Measurements from ENCODE around the gene KRT8. TPM values are rescaled to one million over a fixed set of nuclear protein-coding genes. Genes with fewer than 3 reads are reported as not detected.
A peak's percentile ranks its signal among the peaks of the same experiment; 100 is the strongest.

The KRT8 gene
- total RNA-seq, 2 experiments from 2014 or later, result 0.26 to 0.41 TPM

- Mint-ChIP-seq H3K36me3 (no peaks in the 10 kb centered on the region), H3K9me3 (ENCODE audit: low read depth) (no peaks in the 10 kb centered on the region), H3K4me1 (peaks cover 4% of the 10 kb centered on the region), H3K27ac (no peak overlapping the region), H3K27me3 (no peaks in the 10 kb centered on the region), H3K4me3 (peak overlapping the region; percentile 5)
- DNase-seq (peak; percentile 67), ATAC-seq (peak; percentile 85)
- CTCF ChIA-PET, result interaction anchor here (3.6 to 3.9 kb wide), 2 partner anchors 19 to 77 kb away, joined by 12 to 16 read pairs; no protein-coding TSS in a partner anchor
These were observed 1.5 kb downstream of the KRT8 start for GRCh38 chr12:52903285-52903854.

GRCh38 chr12:52901715-52902541 is 2.9 kb downstream of the KRT8 start:
- H3K27ac Mint-ChIP-seq, result no peak overlapping the region
- no peaks in the 10 kb centered on the region for H3K27me3 Mint-ChIP-seq
- no peak for DNase-seq
- no peak overlapping the region for H3K4me3 Mint-ChIP-seq
- H3K4me1 Mint-ChIP-seq, result peaks cover 4% of the 10 kb centered on the region
- no peaks in the 10 kb centered on the region for H3K9me3 Mint-ChIP-seq (ENCODE audit: low read depth)
- CTCF ChIA-PET, result interaction anchor here (1.3 to 3.6 kb wide), 2 partner anchors 22 to 78 kb away, joined by 5 to 12 read pairs; no protein-coding TSS in a partner anchor
- H3K36me3 Mint-ChIP-seq, result no peaks in the 10 kb centered on the region
- no peak for ATAC-seq

GRCh38 chr12:52900896-52901714 is 3.8 kb downstream of the KRT8 start:
- CTCF ChIA-PET, result interaction anchor here (1.0 to 3.6 kb wide), 3 partner anchors 16 to 79 kb away, joined by 3 to 12 read pairs (median 5); no protein-coding TSS in a partner anchor
- ATAC-seq (no peak), DNase-seq (no peak)
- H3K27ac Mint-ChIP-seq, result no peak overlapping the region
- no peaks in the 10 kb centered on the region for H3K36me3 Mint-ChIP-seq
- peaks cover 4% of the 10 kb centered on the region for H3K4me1 Mint-ChIP-seq
- no peaks in the 10 kb centered on the region for H3K27me3 Mint-ChIP-seq
- no peaks in the 10 kb centered on the region for H3K9me3 Mint-ChIP-seq (ENCODE audit: low read depth)
- H3K4me3 Mint-ChIP-seq, result no peak overlapping the region

GRCh38 chr12:52900166-52900895 is 4.5 kb downstream of the KRT8 start:
- no peak overlapping the region for H3K4me3 Mint-ChIP-seq
- no peaks in the 10 kb centered on the region for H3K27me3 Mint-ChIP-seq
- CTCF ChIA-PET, result interaction anchor here (1.0 to 3.6 kb wide), 3 partner anchors 15 to 80 kb away, joined by 3 to 12 read pairs (median 3); no protein-coding TSS in a partner anchor
- H3K9me3 Mint-ChIP-seq (ENCODE audit: low read depth), result no peaks in the 10 kb centered on the region
- no peak overlapping the region for H3K27ac Mint-ChIP-seq
- H3K36me3 Mint-ChIP-seq, result no peaks in the 10 kb centered on the region
- peaks cover 4% of the 10 kb centered on the region for H3K4me1 Mint-ChIP-seq
- no peak for DNase-seq
- ATAC-seq, result no peak

- no peak overlapping the region for H3K27ac Mint-ChIP-seq
- no peaks in the 10 kb centered on the region for H3K9me3 Mint-ChIP-seq (ENCODE audit: low read depth)
- CTCF ChIA-PET, result interaction anchor here (1.1 to 3.6 kb wide), 3 partner anchors 20 to 81 kb away, joined by 3 to 12 read pairs (median 6); no protein-coding TSS in a partner anchor
- peaks cover 4% of the 10 kb centered on the region for H3K4me1 Mint-ChIP-seq
- DNase-seq, result no peak
- no peaks in the 10 kb centered on the region for H3K27me3 Mint-ChIP-seq
- no peak for ATAC-seq
- H3K4me3 Mint-ChIP-seq, result no peak overlapping the region
- no peaks in the 10 kb centered on the region for H3K36me3 Mint-ChIP-seq
These were observed 5.4 kb downstream of the KRT8 start for GRCh38 chr12:52899338-52900035.

GRCh38 chr12:52896190-52897100 is 8.4 kb downstream of the KRT8 start:
- Mint-ChIP-seq H3K36me3 (no peaks in the 10 kb centered on the region), H3K4me1 (no peaks in the 10 kb centered on the region), H3K27ac (no peak overlapping the region), H3K4me3 (no peak overlapping the region), H3K9me3 (ENCODE audit: low read depth) (no peaks in the 10 kb centered on the region), H3K27me3 (peaks cover 5% of the 10 kb centered on the region)
- CTCF ChIA-PET, result interaction anchor here (2.0 to 5.2 kb wide), 4 partner anchors 11 to 84 kb away, joined by 7 to 37 read pairs (median 8); no protein-coding TSS in a partner anchor
- ATAC-seq (no peak), DNase-seq (no peak)

- no peak for ATAC-seq
- peaks cover 5% of the 10 kb centered on the region for H3K27me3 Mint-ChIP-seq
- H3K27ac Mint-ChIP-seq, result no peak overlapping the region
- CTCF ChIA-PET, result interaction anchor here (2.2 to 5.2 kb wide), 2 partner anchors 11 to 16 kb away, joined by 8 to 37 read pairs; no protein-coding TSS in a partner anchor
- H3K9me3 Mint-ChIP-seq (ENCODE audit: low read depth), result no peaks in the 10 kb centered on the region
- no peak for DNase-seq
- no peak overlapping the region for H3K4me3 Mint-ChIP-seq
- H3K36me3 Mint-ChIP-seq, result no peaks in the 10 kb centered on the region
- no peaks in the 10 kb centered on the region for H3K4me1 Mint-ChIP-seq
These were observed 9.1 kb downstream of the KRT8 start for GRCh38 chr12:52895726-52896189.

GRCh38 chr12:52892974-52893373 is 11.9 kb downstream of the KRT8 start:
- Mint-ChIP-seq H3K27ac (no peak overlapping the region), H3K27me3 (peaks cover 5% of the 10 kb centered on the region), H3K36me3 (no peaks in the 10 kb centered on the region), H3K4me1 (no peaks in the 10 kb centered on the region), H3K9me3 (ENCODE audit: low read depth) (no peaks in the 10 kb centered on the region), H3K4me3 (no peak overlapping the region)
- ATAC-seq (no peak), DNase-seq (no peak)
- CTCF ChIA-PET, result interaction anchor here (1.0 to 5.2 kb wide), 3 partner anchors 8 to 88 kb away, joined by 3 to 37 read pairs (median 6); no protein-coding TSS in a partner anchor

GRCh38 chr12:52892207-52892852 is 12.5 kb downstream of the KRT8 start:
- Mint-ChIP-seq H3K27me3 (peaks cover 5% of the 10 kb centered on the region), H3K4me3 (no peak overlapping the region), H3K36me3 (no peaks in the 10 kb centered on the region), H3K9me3 (ENCODE audit: low read depth) (no peaks in the 10 kb centered on the region), H3K27ac (no peak overlapping the region), H3K4me1 (no peaks in the 10 kb centered on the region)
- no peak for DNase-seq
- ATAC-seq, result no peak
- CTCF ChIA-PET, result interaction anchor here (1.0 kb wide), 2 partner anchors 12 to 88 kb away, joined by 3 to 6 read pairs; no protein-coding TSS in a partner anchor

- peaks cover 6% of the 10 kb centered on the region for H3K27me3 Mint-ChIP-seq
- no peak for DNase-seq
- H3K4me1 Mint-ChIP-seq, result no peaks in the 10 kb centered on the region
- H3K4me3 Mint-ChIP-seq, result no peak overlapping the region
- H3K9me3 Mint-ChIP-seq (ENCODE audit: low read depth), result no peaks in the 10 kb centered on the region
- no peaks in the 10 kb centered on the region for H3K36me3 Mint-ChIP-seq
- ATAC-seq, result no peak
- CTCF ChIA-PET, result interaction anchor here (0.6 kb wide), 1 partner anchor 1268 kb away, joined by 4 read pairs; no protein-coding TSS in a partner anchor
- no peak overlapping the region for H3K27ac Mint-ChIP-seq
These were observed 13.8 kb downstream of the KRT8 start for GRCh38 chr12:52891044-52891443.

- Mint-ChIP-seq H3K27me3 (peaks cover 7% of the 10 kb centered on the region), H3K4me1 (no peaks in the 10 kb centered on the region), H3K9me3 (ENCODE audit: low read depth) (no peaks in the 10 kb centered on the region), H3K4me3 (no peak overlapping the region), H3K36me3 (no peaks in the 10 kb centered on the region), H3K27ac (no peak overlapping the region)
- DNase-seq (no peak), ATAC-seq (no peak)
- CTCF ChIA-PET, result interaction anchor here (3.1 to 3.7 kb wide), 2 partner anchors 11 to 90 kb away, joined by 19 to 20 read pairs; no protein-coding TSS in a partner anchor
These were observed 14.5 kb downstream of the KRT8 start for GRCh38 chr12:52890417-52890816.
